Vagina (tissue), 2 donors: ENCODE data around the gene RNF208. TPM values are rescaled to one million over a fixed set of nuclear protein-coding genes. Genes with fewer than 3 reads are reported as not detected.

Experiments used
- DNase-seq, 2 donors: peaks; one replicate each; pipeline ENCODE4 v3.0.0-alpha.2; 2017; ENCODE audit errors: extremely low spot score in 2 of 2
- H3K27ac ChIP-seq: fragments of 200-600 bp; sonication (generic); one replicate; pipeline ENCODE4 v1.5.1; 2019
- H3K27me3 ChIP-seq: fragments of 200-600 bp; sonication (generic); one replicate; pipeline ENCODE4 v1.5.1; 2019
- H3K36me3 ChIP-seq, 2 donors: fragments of 200-600 bp; sonication (generic); one replicate each; pipeline ENCODE4 v1.5.1; 2017 to 2019
- H3K4me1 ChIP-seq: fragments of 200-600 bp; sonication (generic); one replicate; pipeline ENCODE4 v1.5.1; 2019
- H3K4me3 ChIP-seq, 2 donors: fragments of 200-600 bp; sonication (generic); 1 replicate in 1 of 2; 2 replicates in 1 of 2; pipeline ENCODE4 v1.5.1; 2016 to 2019
- H3K9me3 ChIP-seq: fragments of 200-600 bp; sonication (generic); one replicate; pipeline ENCODE4 v1.5.1; 2019
- CTCF ChIP-seq, 3 experiments: fragments of 450-650 bp in 2 of 3; fragments of 200-600 bp in 1 of 3; sonication (generic) in 1 of 3; IDR thresholded peaks; one replicate each; pipeline ENCODE4 v1.5.1; 2017 to 2019; ENCODE audit warnings: antibody characterized with exemption in 3 of 3, mild to moderate bottlenecking in 2 of 3, moderate library complexity in 2 of 3
- POLR2A ChIP-seq, 2 donors: fragments of 450-650 bp; IDR thresholded peaks; one replicate each; pipeline ENCODE4 v1.6.1; 2017; ENCODE audit warnings: antibody characterized with exemption in 2 of 2, mild to moderate bottlenecking in 2 of 2, moderate library complexity in 2 of 2
- POLR2AphosphoS5 ChIP-seq, 2 donors: sonication (generic); formaldehyde crosslinking; IDR thresholded peaks; one replicate each; pipeline ENCODE4 v1.9.0; 2017; ENCODE audit warnings: antibody characterized with exemption in 2 of 2, mild to moderate bottlenecking in 2 of 2, low read depth in 1 of 2; ENCODE audit not compliant: insufficient read depth in 1 of 2
- intact Hi-C: fragments of 100-400 bp; cut with DNase I; formaldehyde crosslinking; loops from one replicate; pipeline ENCODE4 v1.15.1; 2023
- total RNA-seq: library from RNA; depleted of rRNA; stranded (reverse); fragments of >200 nt; gene quantifications from one replicate; pipeline ENCODE4 v1.2.3, GENCODE V29; 2016

The RNF208 gene
- total RNA-seq, 1 donor from 2014 or later = 0.98 TPM

DNA sequence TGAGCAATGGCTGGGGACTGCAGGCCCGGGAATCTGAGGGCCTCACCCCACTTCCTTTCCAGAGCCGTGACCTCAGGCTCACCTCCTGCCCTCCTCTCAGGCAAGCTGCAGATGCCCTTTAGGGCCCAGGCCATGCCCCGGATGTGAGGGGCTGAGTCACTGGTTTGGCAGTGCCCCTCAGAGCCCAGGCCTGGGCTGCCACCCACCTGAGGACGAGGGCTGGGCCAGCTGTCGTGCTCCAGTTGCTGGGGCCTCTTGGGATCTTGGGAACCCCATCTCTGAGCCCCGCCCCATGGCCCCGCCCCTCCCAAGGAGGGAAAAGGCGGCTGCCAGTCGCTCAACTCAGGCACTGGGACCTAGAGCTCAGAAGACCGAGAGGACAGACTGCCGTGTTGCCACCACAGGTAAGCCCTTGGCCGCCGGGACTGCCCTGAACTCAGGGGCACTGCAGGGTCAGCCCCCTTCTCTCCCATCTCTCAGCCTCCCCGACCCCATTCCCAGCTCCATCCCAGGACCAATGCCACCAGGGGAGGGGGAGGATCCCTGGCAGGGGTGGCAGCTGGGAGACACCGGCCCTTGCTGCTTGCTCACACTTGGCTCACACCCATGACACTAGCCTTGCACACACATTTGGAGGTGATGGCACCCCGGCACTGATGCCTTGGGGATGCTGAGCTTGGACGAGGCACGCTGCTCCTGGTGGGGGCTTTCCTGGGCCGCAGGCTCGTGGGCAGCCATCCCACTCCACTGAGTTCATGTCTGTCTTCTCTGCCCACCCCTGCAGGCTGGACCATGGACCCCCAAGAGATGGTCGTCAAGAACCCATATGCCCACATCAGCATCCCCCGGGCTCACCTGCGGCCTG lies 3.0 kb upstream of the RNF208 start, which contains the start of gene CYSRT1:
TSS of gene CYSRT1 (plus strand) at position 345 of the 865 bp plus-strand sequence. CDS start at position 793, 448 bp downstream.
- TF ChIP-seq CTCF (IDR thresholded peaks at IDR 0.05) (no peak), POLR2A (IDR thresholded peaks at IDR 0.05) (no peak), POLR2AphosphoS5 (IDR thresholded peaks at IDR 0.05; ENCODE audit: insufficient read depth in 1 of 2, low read depth in 1 of 2) (peak in 1 of 2 donors; percentile 37)
- Histone ChIP-seq H3K27ac (peak within 1 kb of the TSS; percentile 77), H3K36me3 (no peaks in the 10 kb centered on the region), H3K4me3 (peak within 1 kb of the TSS; percentile 65 to 86), H3K4me1 (peaks cover 38% of the 10 kb centered on the region), H3K9me3 (no peaks in the 10 kb centered on the region), H3K27me3 (no peaks in the 10 kb centered on the region)
- intact Hi-C loops = loop anchor here (5.0 kb wide), 2 partner anchors 33 to 132 kb away; no protein-coding TSS in a partner anchor
- DNase-seq = no peak

DNA sequence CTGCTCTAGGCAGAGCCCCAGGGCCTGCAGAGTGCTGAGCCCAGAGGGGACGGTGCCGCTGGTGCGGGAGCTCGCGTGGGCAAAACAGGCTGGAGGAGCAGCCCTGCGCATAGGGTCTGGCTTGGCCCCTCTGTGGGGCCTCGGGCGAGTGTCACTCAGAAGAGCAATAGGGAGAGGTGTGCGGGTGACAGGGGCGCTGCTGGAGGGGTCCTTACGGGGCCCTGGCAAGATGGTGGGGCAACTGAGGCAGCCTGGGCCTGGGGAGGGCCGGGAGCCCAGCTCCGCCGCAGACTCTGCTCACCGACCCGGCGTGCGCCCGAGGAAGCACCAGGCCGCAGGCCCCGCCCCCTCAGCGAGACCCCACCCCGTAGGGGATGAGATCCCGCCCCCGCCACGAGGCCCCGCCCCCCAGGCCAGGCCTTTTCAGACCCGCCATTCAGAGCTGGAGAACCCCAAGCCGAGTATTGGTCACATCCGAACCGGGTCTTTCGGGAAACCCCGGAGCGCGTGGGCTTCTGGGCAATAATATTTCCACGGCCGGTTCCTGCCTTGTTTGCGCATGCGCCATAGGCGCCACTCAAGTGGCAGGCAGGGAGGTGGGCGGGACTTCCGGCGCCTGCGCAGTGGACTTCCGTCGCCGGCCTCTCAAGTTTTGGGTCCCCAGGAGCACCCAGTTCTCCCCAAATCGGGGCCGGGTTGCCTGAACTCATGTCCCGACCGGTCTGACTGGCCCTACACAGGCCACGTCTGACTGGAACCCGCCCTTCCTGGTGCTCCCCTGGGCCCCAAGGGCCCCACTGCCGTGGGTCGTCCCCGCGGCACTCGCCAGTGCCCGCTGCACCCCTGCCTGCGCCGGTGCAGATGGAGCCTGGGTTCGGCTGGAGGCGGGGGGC lies 1.3 kb upstream of the RNF208 start:
- intact Hi-C loops = no loop called here
- Histone ChIP-seq H3K4me1 (peaks cover 44% of the 10 kb centered on the region), H3K27ac (peak overlapping the region; percentile 77), H3K4me3 (peak overlapping the region; percentile 65 to 86), H3K36me3 (no peaks in the 10 kb centered on the region), H3K27me3 (no peaks in the 10 kb centered on the region), H3K9me3 (no peaks in the 10 kb centered on the region)
- TF ChIP-seq POLR2A (IDR thresholded peaks at IDR 0.05) (no peak), CTCF (IDR thresholded peaks at IDR 0.05) (no peak), POLR2AphosphoS5 (IDR thresholded peaks at IDR 0.05; ENCODE audit: insufficient read depth in 1 of 2, low read depth in 1 of 2) (peak; percentile 78 to 99)
- peak; percentile 99 for DNase-seq

GRCh38 chr9:137221506-137222111 lies 431 bp downstream of the RNF208 start:
- peaks cover 43% of the 10 kb centered on the region for H3K4me1 ChIP-seq
- intact Hi-C loops = no loop called here

DNA sequence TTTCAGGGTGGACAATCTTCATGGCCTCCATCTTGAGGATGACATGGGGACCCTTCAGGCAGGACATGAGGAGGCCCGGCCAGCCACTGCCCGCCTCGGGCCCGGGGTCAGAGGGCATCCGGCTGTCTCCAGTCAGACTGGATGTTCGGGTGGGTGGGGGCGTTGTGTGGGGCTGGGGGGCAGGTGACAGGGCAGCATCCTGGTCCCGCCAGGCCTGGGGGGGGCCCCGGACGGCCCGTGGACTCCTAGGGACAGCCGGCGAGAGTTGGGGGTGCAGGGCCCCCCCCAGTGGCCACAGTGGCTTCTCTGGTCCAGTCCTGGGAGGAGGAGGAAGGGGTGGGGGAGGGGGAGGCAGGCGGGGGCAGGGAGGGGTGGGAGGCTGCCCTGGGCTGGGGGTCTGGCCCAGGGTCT lies 940 bp downstream of the RNF208 start:
- peaks cover 43% of the 10 kb centered on the region for H3K4me1 ChIP-seq
- no peak overlapping the region for H3K27ac ChIP-seq
- no peak for DNase-seq
- peak overlapping the region in 1 of 2 donors; percentile 61 for H3K4me3 ChIP-seq
- no peaks in the 10 kb centered on the region for H3K9me3 ChIP-seq
- TF ChIP-seq POLR2A (IDR thresholded peaks at IDR 0.05) = no peak
- no peak for TF ChIP-seq POLR2AphosphoS5 (IDR thresholded peaks at IDR 0.05; ENCODE audit: insufficient read depth in 1 of 2, low read depth in 1 of 2)
- TF ChIP-seq CTCF (IDR thresholded peaks at IDR 0.05) = no peak
- H3K36me3 ChIP-seq = no peaks in the 10 kb centered on the region
- intact Hi-C loops = no loop called here
- H3K27me3 ChIP-seq = no peaks in the 10 kb centered on the region

More at GRCh38 chr9:137221506-137222111, 431 bp downstream of the RNF208 start:
- H3K27ac ChIP-seq = no peak overlapping the region
- DNase-seq = no peak
- TF ChIP-seq CTCF (IDR thresholded peaks at IDR 0.05) (no peak), POLR2AphosphoS5 (IDR thresholded peaks at IDR 0.05; ENCODE audit: insufficient read depth in 1 of 2, low read depth in 1 of 2) (no peak), POLR2A (IDR thresholded peaks at IDR 0.05) (no peak)
- no peaks in the 10 kb centered on the region for H3K9me3 ChIP-seq
- peak overlapping the region; percentile 36 to 61 for H3K4me3 ChIP-seq
- H3K36me3 ChIP-seq = no peaks in the 10 kb centered on the region
- H3K27me3 ChIP-seq = no peaks in the 10 kb centered on the region
